ENCODE data around the gene RFXANK.

Gene RFXANK

DNA sequence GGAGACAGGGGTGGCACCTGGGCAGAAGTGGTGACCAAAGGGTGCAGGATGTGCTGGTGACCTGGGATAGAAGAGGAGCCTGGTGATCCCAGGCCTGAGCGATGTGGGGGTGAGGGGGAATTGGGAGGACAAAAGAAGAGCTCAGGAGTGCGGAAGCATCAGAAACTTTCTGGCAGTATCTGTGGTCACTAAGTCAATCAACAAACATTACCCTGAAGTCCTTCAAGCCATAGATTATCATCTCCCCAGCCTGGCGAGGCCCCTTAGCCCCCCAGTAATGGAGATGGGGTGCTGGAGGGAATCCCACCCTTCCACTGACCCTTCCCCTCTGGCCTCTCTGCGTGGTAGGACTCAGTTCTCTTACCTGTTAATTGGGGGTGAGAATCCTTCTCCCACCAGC, 32.5 kb upstream of the RFXANK start:
- no peak for TF ChIP-seq CTCF (IDR thresholded peaks at IDR 0.05; ENCODE audit: low read depth, low read length, missing control alignments)
- DNase-seq (ENCODE audit: extremely low read depth, low read depth) = no peak
- no peak overlapping the region for H3K4me3 ChIP-seq (replicated peaks; ENCODE audit: low read depth, low read length)

DNA sequence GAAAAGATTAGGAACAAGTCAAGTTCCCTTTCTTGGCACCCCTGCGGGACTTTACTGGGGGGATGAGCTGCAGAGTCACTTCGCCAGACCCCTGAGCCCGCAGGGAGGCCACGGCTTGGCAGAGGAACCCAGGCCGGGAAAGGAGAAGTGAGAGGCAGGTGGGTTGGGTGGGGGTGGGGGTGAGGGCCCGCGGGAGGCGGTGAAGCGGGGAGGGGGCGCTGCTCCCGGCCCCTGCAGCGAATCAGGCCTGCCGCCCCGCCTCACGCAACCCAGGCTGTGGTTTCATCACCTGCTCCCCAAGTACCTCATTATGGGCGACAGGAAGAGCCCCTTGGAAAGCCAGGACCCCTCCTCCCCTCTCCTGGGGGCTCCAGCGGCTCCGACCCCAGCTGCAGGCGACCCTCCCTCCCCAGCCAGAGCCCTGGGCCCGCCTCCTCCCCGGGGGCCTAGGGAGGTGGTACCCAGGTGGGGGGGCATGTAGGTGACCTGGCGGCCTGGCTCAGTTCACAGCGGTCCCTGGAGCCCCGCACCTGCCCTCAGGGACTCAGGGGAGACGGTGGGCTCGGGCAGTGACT, 31.5 kb upstream of the RFXANK start:
- no peak overlapping the region for H3K4me3 ChIP-seq (replicated peaks; ENCODE audit: low read depth, low read length)
- DNase-seq (ENCODE audit: extremely low read depth, low read depth) = no peak
- no peak for TF ChIP-seq CTCF (IDR thresholded peaks at IDR 0.05; ENCODE audit: low read depth, low read length, missing control alignments)

DNA sequence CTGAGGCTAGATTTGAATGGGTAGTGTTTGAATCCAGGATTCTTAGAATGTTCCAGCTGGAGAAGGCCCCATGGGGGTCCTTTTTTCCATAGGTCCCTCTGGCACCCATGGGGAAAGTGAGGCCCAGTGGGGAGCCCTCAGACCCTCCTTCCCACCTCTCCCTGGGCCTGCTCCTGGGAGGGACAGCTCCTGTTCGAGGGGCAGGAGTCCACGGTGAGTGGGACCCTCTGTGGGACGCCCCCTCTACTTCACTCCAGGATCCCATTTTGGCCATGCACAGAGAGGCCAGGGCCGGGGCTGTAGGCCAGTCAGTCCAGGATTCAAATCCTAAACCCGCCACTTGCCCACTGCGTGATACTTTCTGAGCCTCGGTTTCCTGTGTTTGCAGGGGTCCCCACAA, 29.6 kb upstream of the RFXANK start:
- TF ChIP-seq CTCF (IDR thresholded peaks at IDR 0.05; ENCODE audit: low read depth, low read length, missing control alignments) = no peak
- H3K4me3 ChIP-seq (replicated peaks; ENCODE audit: low read depth, low read length) = no peak overlapping the region
- DNase-seq (ENCODE audit: extremely low read depth, low read depth) = no peak

- no peak for DNase-seq (ENCODE audit: extremely low read depth, low read depth)
- H3K4me3 ChIP-seq (replicated peaks; ENCODE audit: low read depth, low read length) = no peak overlapping the region
- no peak for TF ChIP-seq CTCF (IDR thresholded peaks at IDR 0.05; ENCODE audit: low read depth, low read length, missing control alignments)
Observed at GRCh38 chr19:19165396-19165795, 26.7 kb upstream of the RFXANK start.

- H3K4me3 ChIP-seq (replicated peaks; ENCODE audit: low read depth, low read length) = no peak overlapping the region
- no peak for TF ChIP-seq CTCF (IDR thresholded peaks at IDR 0.05; ENCODE audit: low read depth, low read length, missing control alignments)
- no peak for DNase-seq (ENCODE audit: extremely low read depth, low read depth)
Observed at GRCh38 chr19:19167612-19168011, 24.4 kb upstream of the RFXANK start.

DNA sequence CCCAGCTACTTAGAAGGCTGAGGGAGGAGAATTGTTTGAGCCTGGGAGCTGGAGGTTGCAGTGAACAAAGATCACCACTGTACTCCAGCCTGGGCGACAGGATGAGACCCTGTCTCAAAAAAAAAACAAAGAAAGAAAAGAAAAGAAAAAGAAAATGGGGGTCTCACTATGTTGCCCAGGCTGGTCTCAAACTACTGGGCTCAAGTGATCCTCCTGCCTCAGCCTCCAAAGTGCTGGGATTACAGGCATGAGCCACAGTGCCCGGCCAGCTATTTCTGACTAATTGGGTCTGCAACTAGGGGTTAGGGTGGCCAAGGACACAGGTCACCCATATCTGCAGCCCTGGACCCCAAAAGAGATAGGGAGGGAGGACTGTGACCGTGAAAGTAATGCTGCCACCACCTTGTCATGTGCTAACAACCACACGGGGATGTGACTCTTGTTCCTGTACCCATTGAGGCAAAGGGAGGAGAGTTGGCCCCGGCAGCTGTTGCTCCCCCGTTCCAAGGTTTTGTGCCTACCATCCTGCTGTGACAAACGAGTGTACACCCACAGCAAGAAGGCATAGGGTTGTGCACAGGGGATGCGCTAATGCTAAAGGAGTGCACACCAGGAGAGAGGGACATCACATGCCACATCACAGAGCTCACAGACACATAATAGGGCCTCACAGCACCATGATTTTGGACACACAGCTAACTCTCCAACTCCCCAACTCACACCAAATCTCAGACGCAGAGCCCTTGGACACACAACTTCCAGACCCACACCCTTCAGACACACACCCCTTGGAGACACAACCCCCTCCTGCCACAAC, 22.6 kb upstream of the RFXANK start:
- no peak for DNase-seq (ENCODE audit: extremely low read depth, low read depth)
- H3K4me3 ChIP-seq (replicated peaks; ENCODE audit: low read depth, low read length) = no peak overlapping the region
- no peak for TF ChIP-seq CTCF (IDR thresholded peaks at IDR 0.05; ENCODE audit: low read depth, low read length, missing control alignments)
